Thoracic aorta (tissue), 2 donors: Measurements from ENCODE around the gene NRDC. TPM values are rescaled to one million over a fixed set of nuclear protein-coding genes. Genes with fewer than 3 reads are reported as not detected.

ENCODE experiments used
- ATAC-seq: fragments of 150-250 bp; one replicate; pipeline ENCODE4 v1.8.0; 2017; ENCODE audit warnings: low read depth; ENCODE audit not compliant: insufficient number of reproducible peaks, low FRiP score
- DNase-seq: peaks from one replicate; pipeline ENCODE4 v3.0.0-alpha.2; 2020; ENCODE audit warnings: low spot score
- H3K27ac ChIP-seq, 2 donors: fragments of 200-600 bp; sonication (generic); 1 replicate in 1 of 2; 2 replicates in 1 of 2; pipeline ENCODE4 v1.5.1; 2016; ENCODE audit warnings: mild to moderate bottlenecking in 2 of 2, moderate library complexity in 2 of 2
- H3K27me3 ChIP-seq: fragments of 200-600 bp; sonication (generic); replicated peaks from 2 replicates; pipeline ENCODE4 v1.6.0; 2016; ENCODE audit warnings: mild to moderate bottlenecking; ENCODE audit not compliant: insufficient read depth
- H3K36me3 ChIP-seq: fragments of 200-600 bp; sonication (generic); one replicate; pipeline ENCODE4 v1.5.1; 2016
- H3K4me1 ChIP-seq, 2 donors: fragments of 200-600 bp; sonication (generic); 1 replicate in 1 of 2; 2 replicates in 1 of 2; pipeline versions ENCODE4 v1.5.1 to v1.6.0; 2016; ENCODE audit warnings: low read depth in 2 of 2, mild to moderate bottlenecking in 1 of 2; ENCODE audit not compliant: control insufficient read depth in 1 of 2
- H3K4me3 ChIP-seq: fragments of 200-600 bp; sonication (generic); 2 replicates; pipeline ENCODE4 v1.5.1; 2016; ENCODE audit warnings: mild to moderate bottlenecking
- H3K9me3 ChIP-seq: fragments of 200-600 bp; sonication (generic); 2 replicates; pipeline ENCODE4 v1.5.1; 2016
- CTCF ChIP-seq: fragments of 200-600 bp; sonication (generic); IDR thresholded peaks from one replicate; pipeline ENCODE4 v1.5.1; 2019; ENCODE audit warnings: antibody characterized with exemption
- total RNA-seq, 2 donors: library from RNA; depleted of rRNA; stranded (reverse); fragments of >200 nt; gene quantifications; one replicate each; pipeline versions ENCODE4 v1.1.0 to v1.2.3, GENCODE V29; 2016

The NRDC gene
- total RNA-seq, 2 donors from 2014 or later, result 49.7 to 94.2 TPM

- ATAC-seq (no peak), DNase-seq (no peak)
- H3K27ac ChIP-seq, result no peak overlapping the region
- no peak for TF ChIP-seq CTCF
- no peaks in the 10 kb centered on the region for H3K27me3 ChIP-seq
- no peaks in the 10 kb centered on the region for H3K9me3 ChIP-seq
- peaks cover 3% of the 10 kb centered on the region for H3K36me3 ChIP-seq
- H3K4me3 ChIP-seq, result no peak overlapping the region
- peaks cover 22 to 39% of the 10 kb centered on the region in 2 donors for H3K4me1 ChIP-seq
Observed at GRCh38 chr1:51756290-51756689, 122.2 kb downstream of the NRDC start.

DNA sequence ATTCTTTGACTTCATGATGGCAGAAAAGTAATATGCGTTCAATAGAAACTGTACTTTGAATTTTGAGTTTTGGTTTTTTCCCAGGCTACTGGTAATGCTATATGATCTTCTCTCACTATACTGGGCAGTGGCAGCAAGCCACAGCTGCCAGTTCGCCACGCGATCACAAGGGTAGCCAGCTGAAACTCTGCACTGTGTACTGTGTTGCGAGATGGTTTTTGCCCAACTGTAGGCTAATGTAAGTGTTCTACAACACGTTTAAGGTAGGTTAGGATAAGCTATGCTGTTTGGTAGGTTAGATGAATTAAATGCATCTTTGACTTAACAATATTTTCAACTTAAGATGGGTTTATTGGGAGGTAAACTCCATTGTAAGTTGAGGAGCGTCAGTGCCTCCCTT lies 123.1 kb downstream of the NRDC start:
- no peaks in the 10 kb centered on the region for H3K27me3 ChIP-seq
- TF ChIP-seq CTCF, result no peak
- H3K27ac ChIP-seq, result no peak overlapping the region
- peaks cover 3% of the 10 kb centered on the region for H3K36me3 ChIP-seq
- no peak for ATAC-seq
- no peaks in the 10 kb centered on the region for H3K9me3 ChIP-seq
- no peak for DNase-seq
- H3K4me1 ChIP-seq, result peaks cover 22 to 39% of the 10 kb centered on the region in 2 donors
- H3K4me3 ChIP-seq, result no peak overlapping the region

DNA sequence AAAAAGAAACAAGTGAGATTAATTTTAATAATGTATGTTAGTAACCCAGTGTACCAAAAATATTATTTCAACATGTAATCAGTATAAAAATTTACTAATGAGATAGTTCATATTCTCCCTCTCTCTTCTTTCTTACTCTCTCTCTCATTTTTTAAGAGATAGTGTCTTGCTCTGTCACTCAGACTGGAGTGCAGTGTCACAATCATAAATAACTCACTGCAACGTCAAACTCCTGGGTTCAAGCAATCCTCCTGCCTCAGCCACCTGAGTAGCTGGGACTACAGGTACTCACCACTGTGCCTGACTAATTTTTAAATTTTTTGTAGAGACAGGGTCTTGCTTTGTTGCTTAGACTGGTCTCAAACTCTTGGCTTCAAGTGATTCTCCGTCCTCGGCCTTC lies 123.9 kb downstream of the NRDC start:
- Histone ChIP-seq H3K36me3 (peaks cover 3% of the 10 kb centered on the region), H3K4me1 (peaks cover 18 to 31% of the 10 kb centered on the region in 2 donors), H3K27ac (no peak overlapping the region), H3K27me3 (no peaks in the 10 kb centered on the region), H3K4me3 (no peak overlapping the region), H3K9me3 (no peaks in the 10 kb centered on the region)
- TF ChIP-seq CTCF, result no peak
- ATAC-seq (no peak), DNase-seq (no peak)

- H3K4me1 ChIP-seq, result peaks cover 11 to 24% of the 10 kb centered on the region in 2 donors
- no peak for ATAC-seq
- peaks cover 3% of the 10 kb centered on the region for H3K36me3 ChIP-seq
- H3K4me3 ChIP-seq, result no peak overlapping the region
- no peak for DNase-seq
- no peaks in the 10 kb centered on the region for H3K27me3 ChIP-seq
- no peaks in the 10 kb centered on the region for H3K9me3 ChIP-seq
- no peak overlapping the region for H3K27ac ChIP-seq
- TF ChIP-seq CTCF, result no peak
Observed at GRCh38 chr1:51753969-51754368, 124.6 kb downstream of the NRDC start.

DNA sequence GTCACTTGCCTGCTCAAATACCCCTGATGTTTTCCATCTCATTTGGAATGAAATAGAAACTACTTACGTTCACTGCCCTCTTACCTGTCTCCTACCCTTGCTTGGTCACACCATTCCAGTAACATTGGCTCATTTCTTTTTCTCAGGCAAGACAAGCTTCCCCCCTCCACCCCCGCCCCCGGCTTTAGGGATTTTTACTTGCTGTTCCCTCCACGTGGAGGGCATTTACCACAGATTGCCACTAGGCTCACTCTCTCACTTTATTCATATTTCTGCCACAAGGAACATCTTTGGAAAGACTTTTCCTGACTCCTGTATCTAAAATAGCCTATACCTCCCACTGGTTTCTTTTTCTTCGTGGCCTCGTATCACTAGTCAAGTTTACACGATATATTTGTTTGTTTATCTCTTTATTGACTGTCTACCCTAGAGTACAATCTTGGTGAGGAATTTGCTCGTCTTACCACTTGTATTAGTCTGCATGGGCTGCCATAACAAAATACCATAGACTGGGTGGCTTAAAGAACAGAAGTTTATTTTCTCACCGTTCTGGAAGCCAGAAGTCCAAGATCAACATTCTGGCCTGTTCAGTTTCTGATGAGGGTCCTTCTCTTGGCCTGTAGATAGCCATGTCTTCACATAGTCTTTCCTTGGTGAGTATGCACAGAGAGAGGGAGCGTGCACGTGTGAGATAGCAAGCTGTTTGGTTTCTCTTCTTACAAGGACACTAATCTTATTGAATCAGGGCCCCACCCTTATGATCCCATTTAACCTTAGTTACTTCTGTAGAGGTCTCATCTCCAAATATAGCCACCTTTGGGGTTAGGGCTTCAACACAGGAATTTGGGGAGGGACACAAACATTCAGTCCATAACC lies 126.2 kb downstream of the NRDC start:
- no peak for TF ChIP-seq CTCF
- no peak overlapping the region for H3K4me3 ChIP-seq
- DNase-seq (no peak), ATAC-seq (no peak)
- H3K4me1 ChIP-seq, result peaks cover 2 to 7% of the 10 kb centered on the region in 2 donors
- H3K27ac ChIP-seq, result no peak overlapping the region
- H3K27me3 ChIP-seq, result no peaks in the 10 kb centered on the region
- no peaks in the 10 kb centered on the region for H3K9me3 ChIP-seq
- peaks cover 3% of the 10 kb centered on the region for H3K36me3 ChIP-seq
